ENCODE measurements around the gene NR2E1. TPM values are rescaled to one million over a fixed set of nuclear protein-coding genes. Genes with fewer than 3 reads are reported as not detected.

The NR2E1 gene
- total and polyA plus RNA-seq, 2 of the 4 experiments (the other 2 are of a cell fraction) = not detected

GRCh38 chr6:108193835-108194234, 28.0 kb downstream of the NR2E1 start:
- Histone ChIP-seq H4K20me1 (ENCODE audit: insufficient read depth, low read length) (no peaks in the 10 kb centered on the region), H2BK5ac (ENCODE audit: low read depth, low read length, poor library complexity, severe bottlenecking) (no peak overlapping the region), H3K4me2 (ENCODE audit: low read depth, low read length) (no peak overlapping the region), H4K8ac (ENCODE audit: low read depth in 2 of 2, low read length in 2 of 2) (no peak overlapping the region), H2BK120ac (ENCODE audit: low read depth, low read length) (no peak overlapping the region), H2AK9ac (replicated peaks; ENCODE audit: low read depth, low read length, poor library complexity) (no peak overlapping the region), H2BK15ac (ENCODE audit: low read depth, low read length) (no peak overlapping the region), H4K91ac (ENCODE audit: insufficient read depth, low read depth, low read length) (no peak overlapping the region), H3K27me3 (ENCODE audit: control insufficient read depth, insufficient read depth, low read length) (peaks cover 14% of the 10 kb centered on the region), H3K9me1 (ENCODE audit: insufficient read depth, low read length) (no peaks in the 10 kb centered on the region), H3K79me1 (ENCODE audit: low read depth in 1 of 2, low read length in 2 of 2) (no peaks in the 10 kb centered on the region), H3K18ac (ENCODE audit: low read depth, low read length) (no peak overlapping the region), H3K36me3 (ENCODE audit: control insufficient read depth, insufficient read depth, low read length) (no peaks in the 10 kb centered on the region), H3K4me1 (ENCODE audit: control insufficient read depth, insufficient read depth, low read length) (no peaks in the 10 kb centered on the region), H3K56ac (ENCODE audit: extremely low read depth, insufficient read depth, low read length) (no peak overlapping the region), H3K4ac (ENCODE audit: low read depth, low read length) (no peak overlapping the region), H3K23ac (ENCODE audit: low read depth, low read length) (no peak overlapping the region), H3K27ac (ENCODE audit: insufficient read depth, low read length) (no peak overlapping the region), H2AFZ (replicated peaks; ENCODE audit: low read length, poor library complexity) (no peak overlapping the region), H3K9ac (ENCODE audit: low read depth, low read length) (no peak overlapping the region), H2AK5ac (ENCODE audit: low read depth, low read length) (no peak overlapping the region), H3K4me3 (ENCODE audit: insufficient read depth, low read depth, low read length) (no peak overlapping the region), H3K9me3 (ENCODE audit: control insufficient read depth, insufficient read depth, low read length) (no peaks in the 10 kb centered on the region), H3K14ac (replicated peaks; ENCODE audit: low read depth, low read length) (no peak overlapping the region), H2BK20ac (ENCODE audit: low read depth, low read length) (no peak overlapping the region), H4K5ac (ENCODE audit: low read depth, low read length) (no peak overlapping the region)
- intact Hi-C loops (cut with micrococcal nuclease) = no loop called here
- CTCF ChIA-PET = no interaction called here
- BruUV-seq (replicated peaks) = no TSS peak
- no peak for DNase-seq
- in situ Hi-C loops (cut with MboI; ENCODE audit: low sequenced_read_pairs) = no loop called here
- WGBS, 2 experiments (ENCODE audit: extremely low coverage in 2 of 2, insufficient read length in 1 of 2) = no CpG with 5 or more reads among the region's 1 CpG
- ATAC-seq (ENCODE audit: low read depth) = no peak
- dilution Hi-C loops (cut with HindIII; ENCODE audit: low sequenced_read_pairs, unreplicated experiment) = no loop called here
- POLR2A ChIA-PET (ENCODE audit: unreplicated experiment) = no interaction called here
- TF ChIP-seq MXI1 (IDR thresholded peaks at IDR 0.05; ENCODE audit: borderline replicate concordance, low read depth, low read length) = no peak
- TF ChIP-seq USF2 (IDR thresholded peaks at IDR 0.05; ENCODE audit: low read depth, low read length) = no peak
- no peak for TF ChIP-seq CEBPB (IDR thresholded peaks at IDR 0.05; ENCODE audit: low read depth, low read length)
- no peak for TF ChIP-seq MAFK (IDR thresholded peaks at IDR 0.05; ENCODE audit: low read depth, low read length)
- TF ChIP-seq RFX5 (IDR thresholded peaks at IDR 0.05; ENCODE audit: low read depth, low read length) = no peak
- TF ChIP-seq BHLHE40 (IDR thresholded peaks at IDR 0.05; ENCODE audit: low read depth, low read length) = no peak
- TF ChIP-seq RCOR1 (IDR thresholded peaks at IDR 0.05; ENCODE audit: insufficient replicate concordance, low read length) = no peak
- TF ChIP-seq MAZ (IDR thresholded peaks at IDR 0.05; ENCODE audit: borderline replicate concordance, low read depth, low read length) = no peak
- no peak for TF ChIP-seq NFE2L2 (IDR thresholded peaks at IDR 0.05; ENCODE audit: low read depth, low read length)
- no peak for TF ChIP-seq CTCF (conservative IDR thresholded peaks at IDR 0.05; ENCODE audit: low read depth, low read length)

All from IMR-90 (cell line).